ENCODE measurements around the gene DICER1.

- TF ChIP-seq EZH2 (optimal IDR thresholded peaks at IDR 0.05; ENCODE audit: low read depth, low read length) = no peak
- no peak for TF ChIP-seq CTCF (IDR thresholded peaks at IDR 0.05; ENCODE audit: low read length)
- TF ChIP-seq EZH2phosphoT487 (IDR thresholded peaks at IDR 0.05; ENCODE audit: low read length) = no peak
Observed at GRCh38 chr14:95063391-95063790, 93.9 kb downstream of the DICER1 start.

Measured in MM.1S (cell line).